NT2/D1 (cell line): Measurements from ENCODE around the gene CSTF1.

Experiments
- YY1 ChIP-seq: IDR thresholded peaks from 2 replicates; pipeline ENCODE4 v1.6.1; 2011; ENCODE audit not compliant: insufficient read length, insufficient read depth
- ZNF274 ChIP-seq: IDR thresholded peaks from 2 replicates; pipeline ENCODE4 v1.6.1; 2011; ENCODE audit warnings: mild to moderate bottlenecking, low read depth, low read length

GRCh38 chr20:56378386-56378785 is 14.1 kb upstream of the CSTF1 start:
- TF ChIP-seq ZNF274 (no peak), YY1 (no peak)
